Measurements from ENCODE around the gene PRKCH.

PRKCH gene

DNA sequence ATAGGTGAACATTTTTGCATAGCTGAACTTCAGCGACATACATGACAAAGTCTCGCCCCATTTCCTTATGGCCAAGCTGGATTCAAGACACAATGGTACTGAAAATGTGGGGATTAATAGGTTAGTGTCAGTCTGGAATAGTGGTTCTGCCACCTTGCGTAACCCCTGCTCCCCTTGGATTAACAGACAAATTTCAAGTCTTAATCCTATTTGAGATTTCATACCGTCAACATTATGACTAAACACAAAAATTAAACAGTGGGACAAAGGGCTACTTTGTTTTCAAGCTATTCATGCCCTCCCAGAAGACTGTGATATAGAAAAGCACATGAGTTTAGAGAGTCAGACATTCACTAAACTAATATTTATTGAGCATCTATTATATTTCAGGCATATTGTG, 235.1 kb downstream of the PRKCH start:
- no peak for DNase-seq

DNA sequence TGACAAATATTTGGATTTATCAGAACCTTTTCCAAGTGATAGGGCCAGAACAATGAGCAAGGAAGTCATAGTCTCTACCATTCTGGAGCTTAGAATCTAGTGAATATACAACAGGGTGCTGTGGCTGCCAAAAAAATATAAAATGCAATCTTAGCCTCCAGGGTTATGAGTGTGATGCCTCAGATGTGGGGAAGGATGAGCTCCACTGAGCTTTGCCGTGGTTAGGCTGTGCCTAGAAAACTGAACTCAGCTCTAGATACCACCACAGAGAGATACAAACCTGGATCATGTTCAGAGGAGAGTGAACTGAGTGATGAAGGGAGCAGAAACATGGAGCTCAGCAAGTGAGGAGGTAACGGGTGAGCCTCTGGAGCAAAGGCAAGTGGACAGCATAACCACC, 235.9 kb downstream of the PRKCH start:
- DNase-seq: no peak

DNA sequence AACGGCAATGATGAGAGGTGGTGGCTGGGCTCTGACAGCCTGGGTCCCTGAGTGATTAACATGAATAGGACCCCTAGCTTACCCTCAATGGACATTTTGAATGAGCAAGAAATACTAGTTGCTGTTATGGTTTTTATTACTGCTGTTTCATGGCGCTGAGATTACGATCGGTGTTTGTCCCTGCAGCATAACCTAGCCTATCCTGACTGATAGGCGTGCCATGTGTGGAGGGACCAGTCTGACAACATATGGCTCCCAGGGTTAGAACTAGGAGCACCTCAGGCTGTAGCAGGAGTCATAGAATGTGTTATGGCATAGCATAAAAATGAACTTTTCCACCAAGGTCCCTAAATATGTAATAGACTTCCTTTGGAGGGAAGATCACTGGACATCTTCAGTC, 236.5 kb downstream of the PRKCH start:
- no peak for DNase-seq

DNA sequence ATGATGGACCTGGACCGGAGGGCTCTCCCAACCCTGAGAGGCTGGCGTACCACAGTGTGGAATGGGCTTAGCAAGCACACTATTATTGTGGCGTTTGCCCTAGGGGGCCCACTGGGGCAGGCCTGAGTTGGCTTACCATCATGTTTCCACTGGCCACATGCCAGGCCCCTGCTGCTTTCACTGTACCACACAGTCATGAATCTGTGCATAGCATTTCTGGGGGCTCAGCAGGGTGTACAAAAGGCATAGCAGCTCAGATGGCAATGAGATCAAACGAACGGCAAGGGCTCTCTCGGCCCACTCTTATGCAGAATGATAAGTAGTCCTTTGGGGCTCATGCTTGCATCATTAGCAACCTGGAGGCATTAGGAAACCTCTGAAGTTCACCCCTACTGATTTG, 236.9 kb downstream of the PRKCH start:
- no peak for DNase-seq

DNA sequence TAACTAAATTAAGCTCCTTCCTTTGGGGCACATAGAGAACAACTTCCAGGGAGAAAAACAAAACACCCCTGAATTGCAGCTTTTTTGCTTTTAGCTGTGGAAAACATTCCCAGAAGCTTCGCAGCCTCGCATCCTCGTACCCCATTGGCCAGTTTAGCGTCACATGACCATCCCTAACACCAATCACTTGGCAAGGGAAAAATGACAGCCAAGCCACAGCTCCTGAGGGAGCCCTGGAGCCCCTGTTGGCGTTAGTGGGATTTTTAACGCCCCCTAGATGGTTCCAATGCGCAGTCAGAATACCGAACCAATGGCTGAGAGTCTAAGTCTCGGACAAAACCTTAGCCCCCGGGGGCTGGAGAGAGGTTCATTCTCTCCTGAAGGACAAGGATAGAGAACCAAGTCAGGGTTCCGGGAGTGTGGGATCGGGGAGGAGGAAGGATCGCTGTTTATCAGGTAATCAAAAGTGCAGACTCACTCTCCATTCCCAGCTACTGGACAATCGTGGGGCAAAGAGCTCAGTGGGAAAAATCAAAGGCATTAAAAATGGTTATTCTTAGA, 238.3 kb downstream of the PRKCH start:
- DNase-seq: no peak

DNA sequence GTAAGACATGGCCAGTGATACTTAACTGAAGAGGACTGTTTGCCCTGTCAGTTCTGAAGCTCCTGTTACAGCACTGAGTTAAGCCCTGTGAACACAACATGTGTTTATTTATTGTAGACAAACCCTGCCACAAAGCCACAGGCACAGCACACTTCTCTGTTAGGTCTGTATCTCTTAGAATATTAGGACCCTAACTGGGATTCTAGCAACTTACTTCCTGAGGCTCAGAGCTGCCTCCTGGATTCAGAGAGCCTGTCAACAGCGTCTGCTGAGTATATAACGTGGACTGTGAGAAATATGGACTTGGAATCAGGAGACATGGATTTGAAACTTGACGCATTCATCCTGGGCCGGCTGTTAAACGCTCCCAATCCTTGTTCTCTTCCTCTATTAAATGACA, 238.9 kb downstream of the PRKCH start:
- DNase-seq: no peak

DNA sequence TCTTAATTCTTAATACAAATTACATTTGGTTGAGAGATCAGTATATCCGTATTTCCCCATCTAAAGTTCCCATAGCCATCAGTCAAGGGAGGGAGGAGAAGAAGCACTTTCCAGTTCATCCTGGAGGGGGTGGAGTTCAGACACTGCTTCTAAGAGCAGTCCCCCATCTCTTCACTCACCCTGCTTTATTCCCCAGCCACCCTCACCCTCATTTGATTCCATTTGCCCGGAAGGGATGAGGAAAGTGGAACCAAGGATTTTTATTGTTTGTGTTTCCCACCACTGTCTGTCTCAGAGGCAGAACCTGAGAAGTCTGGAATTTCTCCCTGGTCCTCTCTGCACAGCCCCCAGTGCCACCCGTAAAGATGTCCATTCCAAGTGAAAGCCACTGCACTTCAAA, 239.7 kb downstream of the PRKCH start:
- DNase-seq: no peak

DNA sequence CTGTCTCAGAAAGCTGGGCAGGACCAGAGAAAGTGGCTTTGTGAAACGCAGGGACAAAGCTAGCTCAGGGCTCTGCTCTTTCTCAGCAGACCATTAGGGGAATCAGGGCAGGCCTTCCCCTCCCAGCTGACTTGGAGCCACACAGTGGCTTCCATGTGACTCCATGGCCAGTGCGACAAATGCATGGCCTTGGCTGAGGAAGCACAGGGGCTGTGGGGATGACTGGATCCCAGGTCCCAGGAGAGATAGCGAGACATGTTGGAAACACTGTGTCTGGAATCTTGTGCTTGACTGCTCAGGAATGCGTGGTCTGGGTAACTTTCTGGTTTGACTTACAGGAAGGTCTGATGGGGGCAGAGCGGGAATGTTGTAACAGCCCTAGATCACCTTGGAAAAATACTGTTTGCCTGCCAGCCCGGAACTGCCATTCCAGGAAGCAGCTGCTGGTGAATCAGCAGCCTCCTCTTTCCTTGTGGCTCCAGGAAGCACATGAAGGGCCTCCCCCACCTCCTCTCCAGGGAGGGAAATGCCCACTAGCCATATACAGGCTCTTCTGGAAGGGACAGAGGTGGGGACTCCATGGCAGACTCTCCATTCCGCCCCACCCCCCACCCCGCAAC, 240.4 kb downstream of the PRKCH start:
- DNase-seq: peak; percentile 28 to 66

DNA sequence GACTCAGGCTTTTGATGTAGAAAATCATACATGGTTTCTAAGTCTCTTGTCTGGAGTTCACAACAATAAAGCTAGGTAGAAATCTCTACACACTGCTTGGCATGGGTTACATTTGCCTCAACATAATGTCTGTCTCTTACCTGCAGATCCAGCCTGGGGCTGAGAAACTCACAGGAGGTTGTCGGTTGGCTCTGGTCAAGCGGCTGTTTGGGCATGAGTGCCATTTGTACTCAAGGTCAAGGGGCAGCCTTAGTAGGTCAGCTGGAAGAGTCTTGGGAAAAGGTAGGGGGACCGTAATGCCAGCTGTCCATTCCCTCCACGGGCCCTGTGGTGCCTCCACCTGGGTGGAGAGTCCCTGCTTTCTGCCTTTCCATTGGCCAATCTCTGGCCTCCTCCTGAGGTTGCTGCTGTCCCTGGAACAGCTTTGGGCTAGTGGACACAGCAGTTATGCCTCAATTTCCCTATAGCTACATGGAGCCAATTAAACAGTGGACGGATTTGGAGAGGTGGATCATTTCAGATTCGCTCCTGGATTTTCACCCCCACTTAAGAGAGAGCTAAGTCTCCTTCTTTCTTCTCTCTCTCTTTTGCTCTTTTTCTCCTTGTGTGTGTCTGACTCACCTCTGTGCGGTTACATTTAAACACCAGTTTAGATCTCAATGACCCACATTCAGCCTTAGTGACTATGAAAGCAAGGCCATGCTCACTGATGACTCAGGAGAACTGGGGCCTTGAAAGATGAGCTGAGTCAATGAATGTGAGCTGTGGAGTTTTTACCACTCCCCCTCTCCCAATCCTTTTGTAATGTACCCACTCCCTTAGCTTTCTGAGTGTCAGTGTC, 241.2 kb downstream of the PRKCH start:
- peak in 1 of 2 donors; percentile 40 for DNase-seq

DNA sequence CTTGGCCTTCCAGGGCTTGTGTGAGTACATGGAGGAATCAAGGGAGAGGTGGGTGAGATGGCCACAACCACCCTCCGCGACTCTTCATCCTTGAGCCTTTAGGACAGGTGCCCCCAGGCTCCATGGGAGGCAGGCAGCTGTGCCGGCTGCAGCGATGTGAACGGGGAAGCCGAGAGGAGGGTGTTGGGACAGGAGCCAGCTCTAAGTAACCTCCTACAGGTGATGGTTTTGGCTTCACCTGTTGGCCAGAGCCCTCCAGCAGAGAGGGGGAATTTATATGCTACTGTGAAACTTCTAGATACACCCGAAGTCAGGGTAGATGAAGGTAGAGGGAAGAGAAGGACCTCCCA, 241.8 kb downstream of the PRKCH start:
- DNase-seq: no peak

DNA sequence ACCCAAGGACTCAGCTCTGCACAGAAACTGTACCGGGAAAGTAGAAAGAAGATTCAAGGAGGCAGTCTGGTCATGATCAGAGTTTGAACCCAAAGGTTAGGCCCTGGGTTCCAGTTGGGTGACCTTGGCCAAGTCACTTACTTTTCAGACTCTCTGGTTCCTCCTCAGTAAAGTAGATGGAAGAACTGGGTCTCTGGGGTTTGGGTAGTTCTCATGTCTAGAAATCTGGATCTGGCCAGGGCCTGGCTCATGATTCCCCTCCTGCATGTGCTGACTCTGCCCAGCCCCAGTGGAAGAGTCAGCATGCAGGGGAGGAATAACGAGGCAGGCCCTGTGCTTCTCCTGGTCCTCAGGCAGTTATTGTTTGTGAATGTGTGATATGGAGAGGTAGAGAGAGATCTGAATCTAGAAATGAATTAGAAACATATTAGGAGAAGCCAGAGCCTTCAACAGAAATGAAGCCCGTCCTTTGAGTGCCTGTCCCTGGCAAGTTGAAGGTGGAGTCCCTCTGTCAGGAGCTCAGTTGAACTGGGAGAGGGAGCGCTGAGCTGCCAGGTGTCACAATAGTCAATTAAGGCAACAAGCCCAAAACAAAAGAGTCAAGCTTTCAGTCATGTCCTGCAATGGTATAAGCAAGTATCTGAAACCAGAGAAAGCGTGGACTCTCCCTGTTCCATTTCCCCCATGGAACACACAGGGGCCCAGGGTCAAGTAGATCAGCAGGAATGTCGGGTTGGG, 242.7 kb downstream of the PRKCH start:
- DNase-seq: no peak

DNA sequence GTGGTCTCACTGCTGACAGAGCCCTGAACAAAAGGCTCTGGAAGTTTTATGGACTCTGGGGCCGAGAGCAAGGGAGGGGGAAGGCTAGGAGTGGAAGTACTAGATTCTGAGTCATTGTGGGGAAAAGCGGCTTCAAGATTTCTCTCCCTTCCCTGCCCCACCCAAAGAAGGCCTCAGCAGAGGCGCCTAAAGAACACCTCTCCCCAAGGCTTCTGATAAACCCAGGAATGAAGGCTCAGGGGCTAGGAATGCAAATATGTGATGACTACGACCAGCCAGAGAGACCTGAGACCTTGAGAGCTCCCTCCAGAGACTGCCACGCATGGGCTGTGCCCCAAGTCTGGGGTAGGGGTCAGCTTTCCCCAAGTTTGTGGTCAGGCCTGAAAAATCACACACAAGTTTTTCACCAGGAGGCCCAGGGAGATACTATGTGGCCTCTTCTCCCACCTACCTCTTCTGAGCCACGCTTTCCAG, 243.3 kb downstream of the PRKCH start:
- DNase-seq: peak; percentile 32 to 36

DNA sequence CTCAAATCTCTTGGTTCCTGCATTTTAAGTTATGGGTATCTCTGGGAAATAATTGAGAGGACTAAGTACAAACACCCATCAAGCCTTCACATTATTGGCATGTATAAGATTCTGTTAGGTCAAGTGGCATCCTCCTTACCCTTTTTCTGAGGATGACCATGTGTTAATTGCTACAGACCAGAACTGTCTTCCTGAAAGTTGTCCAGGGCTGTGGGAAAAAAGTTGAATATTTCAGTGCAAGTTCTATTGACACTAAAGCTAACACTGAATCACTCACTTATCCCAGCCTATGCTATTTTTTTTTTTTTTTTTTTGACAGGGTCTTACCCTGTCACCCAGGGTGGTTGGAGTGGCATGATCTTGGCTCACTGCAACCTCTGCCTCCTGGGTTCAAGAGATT, 243.8 kb downstream of the PRKCH start:
- DNase-seq: no peak

DNA sequence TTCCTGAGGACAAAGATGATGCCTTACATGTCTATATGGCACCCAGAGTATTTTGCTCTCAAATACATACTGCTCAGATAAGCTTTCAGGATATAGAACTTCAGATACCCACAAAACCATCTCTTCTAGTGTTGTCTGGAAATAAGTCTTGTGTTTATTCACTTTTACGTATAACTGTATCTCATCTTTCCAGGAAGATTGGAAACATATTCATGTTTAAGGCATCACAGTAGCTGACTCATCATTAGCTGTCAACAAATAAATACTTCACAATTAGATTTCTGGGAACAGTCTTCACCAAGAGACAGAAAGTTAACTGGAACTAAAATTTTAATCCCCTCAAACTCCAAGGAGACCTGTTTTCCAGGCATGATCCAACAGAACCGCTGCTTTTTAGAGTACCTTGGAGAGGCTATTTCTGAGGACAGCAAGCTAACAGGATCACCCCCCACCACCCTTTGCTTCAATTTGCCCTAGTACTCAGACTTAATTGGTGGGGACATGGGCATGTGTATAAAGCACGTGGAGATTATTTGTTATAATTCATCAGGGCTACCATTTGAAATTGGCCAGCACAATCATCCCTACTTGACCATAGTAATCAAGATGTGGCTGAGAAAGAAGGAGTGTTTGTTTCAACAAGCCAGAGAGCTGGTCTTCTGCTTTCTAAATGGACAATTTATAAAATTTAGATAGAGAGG, 244.6 kb downstream of the PRKCH start:
- DNase-seq: no peak

DNA sequence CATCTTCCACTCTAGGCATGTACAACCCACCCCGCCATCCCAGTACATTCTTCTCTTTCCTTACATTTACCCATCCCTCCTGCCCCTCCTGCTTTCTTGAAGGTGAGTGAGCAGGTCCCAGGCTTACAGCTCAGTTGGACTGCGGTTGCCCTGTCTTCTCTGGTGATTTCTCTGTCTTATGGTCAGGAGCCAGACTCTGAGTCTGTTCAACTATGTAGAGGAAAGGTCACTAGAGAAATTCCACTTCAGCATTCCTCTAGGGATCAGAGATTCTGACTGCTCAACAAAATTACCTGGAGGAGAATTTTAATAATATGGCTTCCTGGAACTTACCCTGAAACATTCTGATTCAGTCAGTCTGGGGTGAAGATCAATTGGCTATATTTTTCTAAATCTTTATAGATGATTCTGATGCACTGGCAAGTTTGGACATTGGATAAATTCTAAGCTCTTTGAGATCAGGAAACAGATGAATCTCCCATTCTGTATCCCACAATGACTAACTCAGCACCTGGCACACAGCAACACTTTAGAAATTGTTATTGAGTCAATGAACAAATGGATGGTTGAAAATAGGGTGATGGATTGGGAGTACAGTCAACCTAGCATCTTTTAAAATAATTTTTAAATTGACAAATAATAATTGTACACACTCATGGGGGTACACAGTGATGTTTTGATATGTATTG, 245.3 kb downstream of the PRKCH start:
- DNase-seq: no peak

DNA sequence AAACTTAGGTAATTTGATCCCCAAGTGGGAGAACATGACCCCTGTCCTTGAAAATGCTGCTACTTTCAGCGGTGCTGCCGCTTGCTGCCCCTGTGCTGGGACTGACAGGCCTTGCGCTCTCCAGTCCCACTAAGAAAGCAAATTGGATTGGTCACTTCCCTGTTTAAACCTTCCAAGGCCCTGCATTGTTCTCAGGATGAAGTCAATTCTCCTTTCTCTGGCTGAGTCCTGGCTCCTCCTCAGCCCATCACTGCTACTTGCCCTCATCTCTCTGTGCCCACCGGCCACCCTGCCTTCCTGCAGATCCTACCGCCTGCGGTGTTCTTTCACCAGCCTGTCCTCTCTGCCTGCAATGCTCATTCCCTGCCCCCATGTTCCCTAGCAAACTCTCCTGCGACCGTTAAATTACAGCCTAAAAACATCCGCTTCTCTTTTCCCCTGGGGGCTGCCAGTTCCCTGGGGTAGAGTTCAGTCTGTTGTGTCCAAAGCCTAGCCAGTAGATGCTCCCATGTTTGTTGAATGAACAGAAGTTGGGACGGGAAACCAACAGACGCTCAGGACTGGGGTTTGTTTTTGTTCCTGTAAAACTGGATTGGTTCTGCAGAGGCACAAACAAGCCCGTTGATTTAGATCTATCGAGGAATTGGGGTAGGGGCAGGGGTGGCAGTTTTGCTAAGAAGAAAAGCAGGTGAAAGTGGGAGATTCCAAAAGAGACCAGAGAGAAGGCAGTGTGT, 246.6 kb downstream of the PRKCH start:
- peak in 1 of 2 donors; percentile 25 for DNase-seq

DNA sequence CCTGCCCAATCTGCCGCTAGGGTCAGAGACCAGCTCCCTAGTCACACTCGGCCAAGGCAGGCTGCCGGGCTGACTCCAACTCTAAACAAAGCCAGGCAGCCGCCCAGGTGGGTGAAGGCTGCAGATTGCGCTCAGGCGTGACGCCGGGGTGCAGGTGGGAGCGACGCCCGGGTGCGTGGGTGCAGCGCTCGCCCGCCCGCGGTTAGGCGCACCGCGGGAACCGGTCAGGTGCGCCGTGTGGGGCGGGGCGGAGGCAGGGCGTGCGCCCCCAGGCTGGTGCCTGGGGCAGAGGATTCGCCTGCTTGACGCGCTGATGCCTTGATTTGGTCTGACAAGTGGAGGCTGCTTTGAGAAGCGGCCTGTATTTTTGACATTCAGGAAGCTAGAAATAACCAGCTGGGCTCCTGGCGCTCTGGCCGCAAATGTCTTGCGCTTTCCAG, 247.2 kb downstream of the PRKCH start:
- peak in 1 of 2 donors; percentile 18 for DNase-seq

DNA sequence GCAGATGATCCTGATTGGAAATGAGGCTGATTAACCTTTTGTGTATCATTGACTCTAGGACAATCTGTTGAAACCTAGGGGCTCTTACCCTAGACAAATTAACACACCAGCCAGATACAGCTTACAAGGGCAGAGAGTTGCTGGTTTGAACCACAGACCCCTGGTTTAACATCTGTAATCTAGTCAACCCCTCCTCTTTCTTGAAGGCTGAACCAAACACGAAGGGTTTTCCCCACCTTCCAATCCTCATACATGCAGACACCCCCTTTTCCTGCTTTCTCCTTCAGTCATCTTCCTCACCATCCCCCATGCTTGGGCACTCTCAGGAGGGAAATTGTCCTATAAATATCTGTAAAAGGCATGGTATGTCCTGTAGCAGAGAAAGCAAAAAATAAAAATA, 247.9 kb downstream of the PRKCH start:
- no peak for DNase-seq

DNA sequence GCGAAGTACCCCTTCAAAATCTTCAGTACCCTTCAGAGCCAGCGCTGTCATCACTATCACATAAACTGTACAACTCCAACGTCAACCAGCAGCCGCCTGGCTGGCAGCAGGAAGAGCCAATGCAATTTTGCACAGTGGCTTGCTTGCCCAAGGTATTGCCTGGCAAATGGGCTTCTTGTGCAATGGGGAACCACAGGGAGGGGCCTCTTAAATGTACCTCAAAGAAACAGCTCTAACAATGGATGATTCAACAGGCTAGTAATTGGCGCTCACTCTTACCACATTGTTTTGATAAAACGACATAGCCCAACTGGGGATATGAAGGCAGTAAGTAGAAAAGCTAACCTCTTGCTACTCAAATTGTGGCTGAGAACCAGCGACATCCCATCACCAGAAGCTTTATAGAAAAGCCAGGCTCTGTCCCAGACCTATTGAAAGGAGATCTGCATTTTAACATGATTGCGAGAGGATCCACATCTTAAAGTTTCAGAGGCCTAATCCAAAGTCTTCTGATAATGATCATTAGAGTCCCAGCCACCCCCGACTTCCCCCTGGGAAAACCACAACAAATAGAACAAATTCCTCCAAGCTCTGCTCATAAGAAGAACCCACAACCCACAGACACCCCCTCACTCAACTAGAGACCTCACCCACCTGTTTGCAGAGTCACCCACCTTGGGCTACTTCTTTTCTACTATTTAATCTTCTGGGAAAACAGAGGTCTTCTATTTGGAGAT, 248.6 kb downstream of the PRKCH start:
- peak; percentile 79 to 91 for DNase-seq

DNA sequence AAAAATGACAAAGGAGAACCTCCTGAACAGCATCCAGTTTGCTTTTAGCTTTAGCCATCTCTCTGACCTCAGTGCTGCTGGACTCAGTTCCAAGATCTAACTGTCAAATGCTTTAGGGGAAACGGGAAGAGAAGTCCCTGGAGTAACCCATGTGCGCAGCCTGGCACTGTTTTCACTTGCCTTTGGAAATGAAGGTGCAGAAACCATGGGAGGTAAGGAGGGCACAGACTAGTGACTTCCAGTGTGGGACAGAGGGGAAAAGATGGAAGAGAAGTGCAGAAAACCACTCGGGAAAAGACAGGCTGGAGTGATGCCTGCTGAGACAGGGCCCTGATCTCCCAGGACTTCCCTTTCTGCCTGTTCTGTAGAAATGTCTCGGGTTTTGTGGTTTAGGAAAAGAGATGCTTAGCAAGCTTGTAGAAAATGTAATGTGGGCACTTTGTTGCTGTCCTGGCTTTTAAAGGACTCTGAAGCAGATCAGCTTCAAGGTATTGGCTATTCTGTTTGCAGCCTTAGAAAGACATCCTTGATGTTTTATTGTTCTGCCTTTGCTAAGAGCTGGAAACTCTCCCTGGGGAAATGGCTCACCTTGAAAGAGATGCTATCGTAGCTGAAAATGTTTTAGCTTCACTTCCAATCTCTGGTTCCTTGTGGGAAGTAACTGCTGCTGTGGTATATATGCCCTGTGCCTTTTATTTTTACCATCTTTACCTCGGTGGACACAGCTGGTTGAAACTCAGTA, 249.3 kb downstream of the PRKCH start:
- peak; percentile 54 to 62 for DNase-seq
